Measurements from ENCODE around the gene POU2F3.
A peak's percentile ranks its signal among the peaks of the same experiment; 100 is the strongest.

Gene POU2F3

GRCh38 chr11:120226714-120227113 lies 13.2 kb upstream of the POU2F3 start:
- H3K9me3 Mint-ChIP-seq = no peaks in the 10 kb centered on the region
- DNase-seq (ENCODE audit: low spot score) = no peak
- H3K27me3 Mint-ChIP-seq (ENCODE audit: low read depth) = peaks cover 17% of the 10 kb centered on the region
- no peak overlapping the region for H3K27ac Mint-ChIP-seq
- no peak overlapping the region for H3K4me3 Mint-ChIP-seq
- H3K4me1 Mint-ChIP-seq (ENCODE audit: low read depth) = no peaks in the 10 kb centered on the region
- no peaks in the 10 kb centered on the region for H3K36me3 Mint-ChIP-seq (ENCODE audit: low read depth)

GRCh38 chr11:120227228-120227852 lies 12.6 kb upstream of the POU2F3 start:
- H3K9me3 Mint-ChIP-seq = no peaks in the 10 kb centered on the region
- H3K27me3 Mint-ChIP-seq (ENCODE audit: low read depth) = peaks cover 17% of the 10 kb centered on the region
- no peaks in the 10 kb centered on the region for H3K36me3 Mint-ChIP-seq (ENCODE audit: low read depth)
- H3K4me1 Mint-ChIP-seq (ENCODE audit: low read depth) = no peaks in the 10 kb centered on the region
- DNase-seq (ENCODE audit: low spot score) = no peak
- no peak overlapping the region for H3K27ac Mint-ChIP-seq
- H3K4me3 Mint-ChIP-seq = no peak overlapping the region

- DNase-seq (ENCODE audit: low spot score) = no peak
- Mint-ChIP-seq H3K9me3 (no peaks in the 10 kb centered on the region), H3K4me1 (ENCODE audit: low read depth) (no peaks in the 10 kb centered on the region), H3K4me3 (no peak overlapping the region), H3K27ac (no peak overlapping the region), H3K36me3 (ENCODE audit: low read depth) (no peaks in the 10 kb centered on the region), H3K27me3 (ENCODE audit: low read depth) (peaks cover 15% of the 10 kb centered on the region)
These were observed 11.1 kb upstream of the POU2F3 start for GRCh38 chr11:120228794-120229384.

GRCh38 chr11:120229451-120230424 lies 10.2 kb upstream of the POU2F3 start:
- peaks cover 14% of the 10 kb centered on the region for H3K27me3 Mint-ChIP-seq (ENCODE audit: low read depth)
- H3K36me3 Mint-ChIP-seq (ENCODE audit: low read depth) = no peaks in the 10 kb centered on the region
- H3K4me3 Mint-ChIP-seq = no peak overlapping the region
- DNase-seq (ENCODE audit: low spot score) = no peak
- H3K9me3 Mint-ChIP-seq = no peaks in the 10 kb centered on the region
- no peak overlapping the region for H3K27ac Mint-ChIP-seq
- no peaks in the 10 kb centered on the region for H3K4me1 Mint-ChIP-seq (ENCODE audit: low read depth)

GRCh38 chr11:120230433-120231071 lies 9.4 kb upstream of the POU2F3 start:
- H3K9me3 Mint-ChIP-seq = no peaks in the 10 kb centered on the region
- H3K27ac Mint-ChIP-seq = no peak overlapping the region
- H3K4me3 Mint-ChIP-seq = no peak overlapping the region
- no peaks in the 10 kb centered on the region for H3K4me1 Mint-ChIP-seq (ENCODE audit: low read depth)
- DNase-seq (ENCODE audit: low spot score) = no peak
- H3K27me3 Mint-ChIP-seq (ENCODE audit: low read depth) = peaks cover 7% of the 10 kb centered on the region
- no peaks in the 10 kb centered on the region for H3K36me3 Mint-ChIP-seq (ENCODE audit: low read depth)

- no peak overlapping the region for H3K4me3 Mint-ChIP-seq
- H3K4me1 Mint-ChIP-seq (ENCODE audit: low read depth) = no peaks in the 10 kb centered on the region
- H3K9me3 Mint-ChIP-seq = no peaks in the 10 kb centered on the region
- no peak for DNase-seq (ENCODE audit: low spot score)
- peaks cover 12% of the 10 kb centered on the region for H3K27me3 Mint-ChIP-seq (ENCODE audit: low read depth)
- no peak overlapping the region for H3K27ac Mint-ChIP-seq
- H3K36me3 Mint-ChIP-seq (ENCODE audit: low read depth) = no peaks in the 10 kb centered on the region
These were observed 8.0 kb upstream of the POU2F3 start for GRCh38 chr11:120231963-120232362.

GRCh38 chr11:120233207-120233803 lies 6.6 kb upstream of the POU2F3 start:
- DNase-seq (ENCODE audit: low spot score) = no peak
- no peaks in the 10 kb centered on the region for H3K4me1 Mint-ChIP-seq (ENCODE audit: low read depth)
- peaks cover 25% of the 10 kb centered on the region for H3K27me3 Mint-ChIP-seq (ENCODE audit: low read depth)
- no peaks in the 10 kb centered on the region for H3K36me3 Mint-ChIP-seq (ENCODE audit: low read depth)
- H3K9me3 Mint-ChIP-seq = no peaks in the 10 kb centered on the region
- H3K27ac Mint-ChIP-seq = no peak overlapping the region
- H3K4me3 Mint-ChIP-seq = no peak overlapping the region

GRCh38 chr11:120235024-120235628 lies 4.8 kb upstream of the POU2F3 start:
- peak; percentile 50 for DNase-seq (ENCODE audit: low spot score)
- no peak overlapping the region for H3K27ac Mint-ChIP-seq
- no peak overlapping the region for H3K4me3 Mint-ChIP-seq
- H3K4me1 Mint-ChIP-seq (ENCODE audit: low read depth) = no peaks in the 10 kb centered on the region
- H3K9me3 Mint-ChIP-seq = no peaks in the 10 kb centered on the region
- H3K27me3 Mint-ChIP-seq (ENCODE audit: low read depth) = peaks cover 36% of the 10 kb centered on the region
- H3K36me3 Mint-ChIP-seq (ENCODE audit: low read depth) = no peaks in the 10 kb centered on the region

GRCh38 chr11:120236169-120237107 lies 3.5 kb upstream of the POU2F3 start:
- Mint-ChIP-seq H3K36me3 (ENCODE audit: low read depth) (no peaks in the 10 kb centered on the region), H3K4me3 (no peak overlapping the region), H3K27me3 (ENCODE audit: low read depth) (peaks cover 49% of the 10 kb centered on the region), H3K27ac (no peak overlapping the region), H3K9me3 (no peaks in the 10 kb centered on the region), H3K4me1 (ENCODE audit: low read depth) (no peaks in the 10 kb centered on the region)
- no peak for DNase-seq (ENCODE audit: low spot score)

- H3K4me3 Mint-ChIP-seq = no peak overlapping the region
- H3K36me3 Mint-ChIP-seq (ENCODE audit: low read depth) = no peaks in the 10 kb centered on the region
- peaks cover 68% of the 10 kb centered on the region for H3K27me3 Mint-ChIP-seq (ENCODE audit: low read depth)
- DNase-seq (ENCODE audit: low spot score) = no peak
- no peaks in the 10 kb centered on the region for H3K4me1 Mint-ChIP-seq (ENCODE audit: low read depth)
- no peaks in the 10 kb centered on the region for H3K9me3 Mint-ChIP-seq
- H3K27ac Mint-ChIP-seq = no peak overlapping the region
These were observed 846 bp upstream of the POU2F3 start for GRCh38 chr11:120238968-120239620.

- Mint-ChIP-seq H3K4me3 (no peak overlapping the region), H3K9me3 (no peaks in the 10 kb centered on the region), H3K27ac (no peak overlapping the region)
These were observed 926 bp downstream of the POU2F3 start for GRCh38 chr11:120240866-120241265.

GRCh38 chr11:120241277-120241676 lies 1.3 kb downstream of the POU2F3 start:
- peaks cover 2% of the 10 kb centered on the region for H3K36me3 Mint-ChIP-seq (ENCODE audit: low read depth)
- H3K4me1 Mint-ChIP-seq (ENCODE audit: low read depth) = peaks cover 12% of the 10 kb centered on the region
- H3K27ac Mint-ChIP-seq = no peak overlapping the region
- no peak for DNase-seq (ENCODE audit: low spot score)
- H3K27me3 Mint-ChIP-seq (ENCODE audit: low read depth) = peaks cover 82% of the 10 kb centered on the region
- H3K9me3 Mint-ChIP-seq = no peaks in the 10 kb centered on the region
- no peak overlapping the region for H3K4me3 Mint-ChIP-seq

More at GRCh38 chr11:120240866-120241265, 926 bp downstream of the POU2F3 start:
- Mint-ChIP-seq H3K36me3 (ENCODE audit: low read depth) (no peaks in the 10 kb centered on the region), H3K27me3 (ENCODE audit: low read depth) (peaks cover 80% of the 10 kb centered on the region), H3K4me1 (ENCODE audit: low read depth) (peaks cover 12% of the 10 kb centered on the region)
- DNase-seq (ENCODE audit: low spot score) = no peak
